ENCODE results near the gene ADORA1.

The ADORA1 gene

DNA sequence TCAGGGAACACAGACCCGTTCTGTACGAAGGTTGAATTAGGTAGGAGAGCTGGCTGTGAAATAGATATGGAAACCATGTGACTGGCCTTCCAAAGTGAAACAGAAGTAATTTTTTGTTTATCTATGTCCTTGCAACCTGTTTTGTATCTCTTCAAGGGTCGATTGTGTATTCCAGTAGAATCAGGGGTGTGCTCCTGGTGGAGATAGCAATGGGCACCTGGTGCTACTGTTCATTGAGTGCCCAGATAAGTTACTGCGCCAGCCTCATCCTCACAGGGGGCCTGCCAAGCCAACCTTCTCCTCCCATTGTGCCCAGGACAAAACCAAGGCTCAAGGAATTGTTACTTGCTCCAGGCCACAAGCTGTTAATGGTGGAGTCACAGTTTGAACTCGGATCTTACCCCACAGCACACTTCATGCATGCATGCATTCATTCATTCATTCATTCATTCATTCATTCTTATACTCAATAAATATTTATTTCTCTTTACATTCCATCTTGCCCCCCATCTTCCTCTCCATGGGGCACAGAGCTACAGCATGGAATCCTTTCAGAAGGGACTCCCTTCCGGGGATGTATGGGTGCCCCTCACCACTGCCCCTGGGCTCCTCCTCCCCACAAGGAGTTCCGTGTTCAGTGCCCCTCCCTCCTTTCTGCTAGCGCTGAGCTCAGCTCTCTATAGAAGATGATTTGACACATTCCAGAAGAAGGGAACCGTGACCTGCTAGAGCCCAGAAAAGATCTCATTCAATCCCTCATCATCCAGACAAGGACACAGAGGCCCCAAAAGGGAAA is 24.0 kb downstream of the ADORA1 start:
- Histone ChIP-seq H3K4me1 (ENCODE audit: control extremely low read depth in 1 of 4, control insufficient read depth in 4 of 4, insufficient read depth in 4 of 4, low read length in 3 of 4) (peaks cover 0 to 10% (median 0%) of the 10 kb centered on the region in 4 experiments), H3K4me3 (ENCODE audit: control insufficient read depth in 1 of 7, extremely low read depth in 1 of 7, insufficient read depth in 4 of 7, low read depth in 2 of 7, low read length in 6 of 7) (no peak overlapping the region), H3K27ac (ENCODE audit: insufficient read depth in 1 of 2, low read depth in 1 of 2, low read length in 2 of 2, poor library complexity in 1 of 2, severe bottlenecking in 2 of 2) (no peak overlapping the region), H3K9me3 (ENCODE audit: control extremely low read depth in 1 of 5, control insufficient read depth in 4 of 5, insufficient read depth in 2 of 5, low read depth in 1 of 5, low read length in 4 of 5) (no peaks in the 10 kb centered on the region), H3K27me3 (replicated peaks in 2 of 5; ENCODE audit: control insufficient read depth in 4 of 5, insufficient read depth in 5 of 5, low read length in 4 of 5) (peaks cover 0 to 1% (median 0%) of the 10 kb centered on the region in 5 experiments), H3K36me3 (ENCODE audit: control insufficient read depth in 4 of 4, insufficient read depth in 4 of 4, low read length in 3 of 4) (no peaks in the 10 kb centered on the region)
- CTCF ChIA-PET = interaction anchor here (1.4 to 1.9 kb wide), 5 partner anchors 10 to 112 kb away, joined by 3 to 9 read pairs (median 5); no protein-coding TSS in a partner anchor
- POLR2A ChIA-PET = interaction anchor here (0.5 kb wide), 1 partner anchor 191 kb away, joined by 7 read pairs; no protein-coding TSS in a partner anchor
- 87% methylated on average over 6 of the region's 9 CpGs for WGBS (ENCODE audit: insufficient coverage)
- no peak for DNase-seq

DNA sequence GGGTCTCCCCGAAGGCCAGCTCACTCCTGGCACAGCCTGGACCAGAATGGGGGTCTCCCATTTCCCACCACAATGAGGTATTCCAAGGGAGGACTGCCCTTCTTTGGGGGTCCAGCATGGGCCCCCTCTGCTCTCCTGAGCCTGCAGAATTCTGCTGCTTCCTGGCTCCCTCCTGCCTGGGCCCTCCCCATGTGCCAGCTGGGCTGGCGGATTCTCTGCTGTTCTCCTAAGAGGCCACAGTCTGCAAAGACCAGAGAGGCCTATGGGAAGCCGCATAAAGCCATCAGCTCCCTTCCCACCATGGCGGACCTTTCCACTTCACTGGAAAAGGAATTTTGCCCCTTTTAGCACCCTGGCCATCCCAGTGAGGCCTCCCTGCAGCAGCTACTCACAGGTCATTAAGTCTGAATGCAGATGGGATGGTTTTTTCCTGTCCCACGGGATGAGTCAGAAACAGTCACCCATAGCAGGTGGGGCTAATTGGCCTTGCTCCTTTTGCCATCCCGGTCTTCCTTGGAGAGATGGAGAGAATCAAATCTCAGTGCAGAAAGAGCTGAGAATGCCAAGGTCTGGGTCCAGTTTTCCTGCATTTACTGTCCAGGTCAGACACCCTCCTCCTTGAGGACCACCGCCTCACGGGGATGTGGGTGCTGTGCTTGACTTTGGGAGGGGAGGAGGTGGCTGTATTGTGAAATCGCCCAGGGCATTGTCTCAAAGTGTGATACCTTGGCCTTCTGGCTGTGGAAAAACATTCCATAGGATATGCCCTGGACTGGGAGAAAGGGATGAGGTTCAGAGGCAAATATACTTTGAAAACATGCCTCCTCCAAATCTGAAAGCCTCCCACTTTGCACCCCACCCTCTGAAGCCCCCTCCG is 24.9 kb downstream of the ADORA1 start:
- Histone ChIP-seq H3K36me3 (ENCODE audit: control insufficient read depth in 4 of 4, insufficient read depth in 4 of 4, low read length in 3 of 4) (no peaks in the 10 kb centered on the region), H3K4me1 (ENCODE audit: control extremely low read depth in 1 of 4, control insufficient read depth in 4 of 4, insufficient read depth in 4 of 4, low read length in 3 of 4) (peaks cover 0 to 10% (median 0%) of the 10 kb centered on the region in 4 experiments), H3K9me3 (ENCODE audit: control extremely low read depth in 1 of 5, control insufficient read depth in 4 of 5, insufficient read depth in 2 of 5, low read depth in 1 of 5, low read length in 4 of 5) (no peaks in the 10 kb centered on the region), H3K27me3 (replicated peaks in 2 of 5; ENCODE audit: control insufficient read depth in 4 of 5, insufficient read depth in 5 of 5, low read length in 4 of 5) (peaks cover 0 to 3% (median 0%) of the 10 kb centered on the region in 5 experiments), H3K27ac (ENCODE audit: insufficient read depth in 1 of 2, low read depth in 1 of 2, low read length in 2 of 2, poor library complexity in 1 of 2, severe bottlenecking in 2 of 2) (no peak overlapping the region), H3K4me3 (ENCODE audit: control insufficient read depth in 1 of 7, extremely low read depth in 1 of 7, insufficient read depth in 4 of 7, low read depth in 2 of 7, low read length in 6 of 7) (no peak overlapping the region)
- DNase-seq = no peak
- CTCF ChIA-PET = interaction anchor here (1.4 to 1.9 kb wide), 3 partner anchors 14 to 113 kb away, joined by 5 to 9 read pairs (median 7); no protein-coding TSS in a partner anchor
- 97% methylated on average over 8 of the region's 10 CpGs for WGBS (ENCODE audit: insufficient coverage)
- POLR2A ChIA-PET = interaction anchor here (0.5 kb wide), 1 partner anchor 190 kb away, joined by 7 read pairs; no protein-coding TSS in a partner anchor

DNA sequence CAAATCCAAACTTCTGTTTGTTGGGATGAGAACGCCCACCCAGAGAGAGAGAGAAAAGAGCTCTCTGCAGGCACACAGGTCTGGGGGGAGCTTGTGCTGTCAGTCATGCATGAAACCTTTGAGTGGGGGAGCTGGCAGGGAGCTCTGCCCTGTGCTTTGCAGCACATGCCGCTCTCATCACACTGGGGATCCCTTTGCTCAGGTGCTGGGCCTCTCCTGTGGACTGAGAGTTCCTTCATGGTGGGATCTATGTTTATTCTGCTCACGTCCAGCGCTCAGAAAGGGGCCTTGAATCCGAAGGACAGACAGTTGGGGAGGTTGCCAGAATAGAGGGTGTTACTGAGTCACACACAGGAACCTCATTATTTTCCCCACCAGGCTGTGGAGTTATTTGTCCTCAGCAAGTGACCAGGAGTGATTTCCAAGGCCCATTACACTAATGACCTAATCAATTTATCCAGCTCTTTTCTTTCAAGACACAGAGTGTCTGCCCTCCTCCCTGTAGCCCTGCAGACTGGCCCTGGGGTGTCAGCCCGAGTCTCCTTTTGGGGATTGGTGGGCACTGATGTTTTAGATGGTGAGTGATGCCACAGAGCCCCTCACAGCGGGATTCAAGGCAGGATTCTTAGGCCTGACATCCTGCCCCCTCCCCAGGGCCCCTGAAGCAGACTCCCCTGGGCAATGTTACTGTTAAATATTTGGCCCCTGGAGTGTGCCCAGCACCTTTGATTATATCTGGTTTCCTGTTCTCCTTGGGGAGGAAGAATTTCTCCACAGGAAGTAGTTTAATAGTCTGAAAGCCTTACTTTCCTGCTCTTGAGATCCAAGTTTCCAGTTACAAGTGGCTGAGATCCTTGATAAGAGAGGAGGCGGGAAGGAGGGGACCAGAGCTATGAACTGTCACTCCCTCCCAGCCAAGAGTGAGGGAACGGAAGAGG is 25.8 kb downstream of the ADORA1 start:
- CTCF ChIA-PET = interaction anchor here (0.8 to 1.4 kb wide), 4 partner anchors 15 to 114 kb away, joined by 3 to 5 read pairs (median 3); no protein-coding TSS in a partner anchor
- no peak overlapping the region for H3K27ac ChIP-seq (ENCODE audit: insufficient read depth in 1 of 2, low read depth in 1 of 2, low read length in 2 of 2, poor library complexity in 1 of 2, severe bottlenecking in 2 of 2)

DNA sequence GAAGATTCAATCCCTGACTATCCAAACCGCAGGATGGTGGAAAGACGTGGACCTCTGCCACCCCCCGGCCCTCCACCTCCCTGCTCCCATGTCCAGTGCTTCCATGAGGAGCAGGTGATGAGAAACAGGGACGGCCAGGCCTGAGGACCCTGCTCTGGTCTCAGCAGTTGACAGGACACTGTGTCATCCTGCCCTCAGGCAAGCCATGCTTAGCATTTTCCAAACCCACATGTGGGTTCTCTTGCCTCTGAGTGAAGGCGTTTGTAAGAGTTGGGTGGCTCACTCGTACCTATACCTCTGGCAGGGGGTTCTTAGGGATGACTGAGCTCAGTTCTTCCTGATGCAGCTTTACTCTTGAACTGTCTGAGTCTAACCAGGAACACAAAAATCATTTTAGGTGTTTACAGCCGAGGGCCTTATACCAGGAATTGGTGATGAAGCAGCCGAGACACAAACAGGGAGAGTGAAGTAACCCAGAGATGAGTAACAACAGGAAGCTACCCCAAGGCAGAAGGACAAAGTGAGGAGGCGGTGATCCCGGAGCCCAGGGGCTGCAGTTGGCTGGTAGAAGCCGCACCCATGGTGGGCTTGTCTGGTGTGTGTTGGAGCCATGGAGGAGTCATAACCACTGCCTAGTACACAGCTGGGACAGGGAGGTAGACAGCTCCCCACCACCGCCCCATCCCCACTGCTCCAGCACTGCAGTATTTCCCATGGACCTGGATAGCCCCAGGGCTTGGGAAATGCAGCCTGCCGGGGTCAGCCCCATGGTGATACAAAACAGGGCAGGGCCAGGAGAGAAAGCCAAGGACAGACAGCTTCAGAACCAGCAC is 26.7 kb downstream of the ADORA1 start:
- no peak for DNase-seq
- peaks cover 0 to 4% (median 1%) of the 10 kb centered on the region in 5 experiments for H3K9me3 ChIP-seq (ENCODE audit: control extremely low read depth in 1 of 5, control insufficient read depth in 4 of 5, insufficient read depth in 2 of 5, low read depth in 1 of 5, low read length in 4 of 5)
- no peaks in the 10 kb centered on the region for H3K36me3 ChIP-seq (ENCODE audit: control insufficient read depth in 4 of 4, insufficient read depth in 4 of 4, low read length in 3 of 4)
- H3K4me3 ChIP-seq (ENCODE audit: control insufficient read depth in 1 of 7, extremely low read depth in 1 of 7, insufficient read depth in 4 of 7, low read depth in 2 of 7, low read length in 6 of 7) = no peak overlapping the region
- 85% methylated on average over 12 of the region's 13 CpGs for WGBS (ENCODE audit: insufficient coverage)
- peaks cover 0 to 9% (median 0%) of the 10 kb centered on the region in 4 experiments for H3K4me1 ChIP-seq (ENCODE audit: control extremely low read depth in 1 of 4, control insufficient read depth in 4 of 4, insufficient read depth in 4 of 4, low read length in 3 of 4)
- no peak overlapping the region for H3K27ac ChIP-seq (ENCODE audit: insufficient read depth in 1 of 2, low read depth in 1 of 2, low read length in 2 of 2, poor library complexity in 1 of 2, severe bottlenecking in 2 of 2)
- ChIA-PET POLR2A (interaction anchor here (0.6 kb wide), 1 partner anchor 15 kb away, joined by 3 read pairs; no protein-coding TSS in a partner anchor), CTCF (interaction anchor here (0.8 to 1.4 kb wide), 5 partner anchors 14 to 115 kb away, joined by 3 to 4 read pairs (median 3); no protein-coding TSS in a partner anchor)
- H3K27me3 ChIP-seq (replicated peaks in 2 of 5; ENCODE audit: control insufficient read depth in 4 of 5, insufficient read depth in 5 of 5, low read length in 4 of 5) = peaks cover 0 to 3% (median 0%) of the 10 kb centered on the region in 5 experiments

More for the DNA sequence above, 25.8 kb downstream of the ADORA1 start:
- WGBS (ENCODE audit: insufficient coverage) = 100% methylated on average over 2 of the region's 9 CpGs
- H3K27me3 ChIP-seq (replicated peaks in 2 of 5; ENCODE audit: control insufficient read depth in 4 of 5, insufficient read depth in 5 of 5, low read length in 4 of 5) = peaks cover 0 to 3% (median 0%) of the 10 kb centered on the region in 5 experiments
- peaks cover 0 to 10% (median 0%) of the 10 kb centered on the region in 4 experiments for H3K4me1 ChIP-seq (ENCODE audit: control extremely low read depth in 1 of 4, control insufficient read depth in 4 of 4, insufficient read depth in 4 of 4, low read length in 3 of 4)
- DNase-seq = no peak
- H3K9me3 ChIP-seq (ENCODE audit: control extremely low read depth in 1 of 5, control insufficient read depth in 4 of 5, insufficient read depth in 2 of 5, low read depth in 1 of 5, low read length in 4 of 5) = peaks cover 0 to 1% (median 0%) of the 10 kb centered on the region in 5 experiments
- H3K4me3 ChIP-seq (ENCODE audit: control insufficient read depth in 1 of 7, extremely low read depth in 1 of 7, insufficient read depth in 4 of 7, low read depth in 2 of 7, low read length in 6 of 7) = no peak overlapping the region
- POLR2A ChIA-PET = interaction anchor here (0.6 kb wide), 1 partner anchor 14 kb away, joined by 3 read pairs; no protein-coding TSS in a partner anchor
- no peaks in the 10 kb centered on the region for H3K36me3 ChIP-seq (ENCODE audit: control insufficient read depth in 4 of 4, insufficient read depth in 4 of 4, low read length in 3 of 4)

DNA sequence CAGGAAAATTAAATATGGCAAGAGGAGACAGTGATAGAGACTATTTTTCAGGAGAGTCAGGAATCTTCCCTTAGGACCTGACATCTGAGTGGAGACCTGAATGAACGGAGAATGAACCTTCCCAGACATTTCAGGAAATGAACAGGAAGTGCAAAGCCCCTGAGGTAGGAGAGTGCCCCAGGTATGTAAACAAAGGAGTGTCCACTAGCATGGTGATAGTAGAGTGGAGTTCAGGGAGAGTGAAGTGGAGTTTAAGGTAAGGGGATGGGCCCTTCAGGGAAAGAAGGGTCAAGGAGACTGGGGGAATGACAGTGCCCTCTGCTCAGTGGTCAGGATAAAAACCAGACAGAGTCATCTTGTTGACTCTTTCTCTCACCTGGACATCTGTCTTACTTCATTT is 28.8 kb downstream of the ADORA1 start:
- H3K27me3 ChIP-seq (replicated peaks in 2 of 5; ENCODE audit: control insufficient read depth in 4 of 5, insufficient read depth in 5 of 5, low read length in 4 of 5) = peaks cover 0 to 3% (median 0%) of the 10 kb centered on the region in 5 experiments
- H3K36me3 ChIP-seq (ENCODE audit: control insufficient read depth in 4 of 4, insufficient read depth in 4 of 4, low read length in 3 of 4) = no peaks in the 10 kb centered on the region
- peaks cover 0 to 4% (median 1%) of the 10 kb centered on the region in 5 experiments for H3K9me3 ChIP-seq (ENCODE audit: control extremely low read depth in 1 of 5, control insufficient read depth in 4 of 5, insufficient read depth in 2 of 5, low read depth in 1 of 5, low read length in 4 of 5)
- no peak overlapping the region for H3K4me3 ChIP-seq (ENCODE audit: control insufficient read depth in 1 of 7, extremely low read depth in 1 of 7, insufficient read depth in 4 of 7, low read depth in 2 of 7, low read length in 6 of 7)
- ChIA-PET CTCF (interaction anchor here (20.7 kb wide), 1 partner anchor 29 kb away, joined by 313 read pairs; the partner anchor contains the start of gene ADORA1), POLR2A (no interaction called here)
- no peak overlapping the region for H3K27ac ChIP-seq (ENCODE audit: insufficient read depth in 1 of 2, low read depth in 1 of 2, low read length in 2 of 2, poor library complexity in 1 of 2, severe bottlenecking in 2 of 2)
- DNase-seq = no peak
- WGBS (ENCODE audit: insufficient coverage) = 100% methylated on average over 1 of the region's 1 CpG
- peaks cover 0 to 4% (median 0%) of the 10 kb centered on the region in 4 experiments for H3K4me1 ChIP-seq (ENCODE audit: control extremely low read depth in 1 of 4, control insufficient read depth in 4 of 4, insufficient read depth in 4 of 4, low read length in 3 of 4)

Measured in common myeloid progenitor, CD34-positive (primary cell).